ENCODE data around the gene MYO9B. TPM values are rescaled to one million over a fixed set of nuclear protein-coding genes. Genes with fewer than 3 reads are reported as not detected.
A peak's percentile ranks its signal among the peaks of the same experiment; 100 is the strongest.

Gene MYO9B
- total and polyA plus RNA-seq, 2 of the 13 experiments (the other 11 are each of a cell fraction or from before 2014, with no cell fraction given): 18.0 to 18.3 TPM

- DNase-seq (ENCODE audit: low spot score) (no peak), FAIRE-seq (no peak), ATAC-seq (no peak)
- Histone ChIP-seq H2AFZ (ENCODE audit: low read length) (no peak overlapping the region), H3K4me1 (ENCODE audit: insufficient read depth, low read length) (peaks cover 46% of the 10 kb centered on the region), H4K20me1 (ENCODE audit: insufficient read depth, low read length) (peaks cover 17% of the 10 kb centered on the region; the same call in 1 of the 2 replicates), H3K9ac (ENCODE audit: insufficient read depth, low read depth, low read length) (no peak overlapping the region), H3K4me2 (ENCODE audit: low read depth, low read length) (no peak overlapping the region), H3K9me3 (ENCODE audit: low read length) (no peaks in the 10 kb centered on the region), H3K27me3 (ENCODE audit: control insufficient read depth in 1 of 2, insufficient read depth in 2 of 2, low read length in 2 of 2) (no peaks in the 10 kb centered on the region), H3K79me2 (ENCODE audit: insufficient read depth, low read length) (peaks cover 24% of the 10 kb centered on the region), H3K27ac (ENCODE audit: extremely low read length, insufficient read depth, low read length) (no peak overlapping the region), H3K4me3 (replicated peaks in 1 of 3; ENCODE audit: insufficient read depth in 1 of 3, low read depth in 2 of 3, low read length in 3 of 3) (no peak overlapping the region), H3K36me3 (replicated peaks in 1 of 2; ENCODE audit: control insufficient read depth in 1 of 2, insufficient read depth in 2 of 2, low read length in 2 of 2) (peaks cover 18 to 46% of the 10 kb centered on the region in 2 experiments)
- intact Hi-C loops (cut with micrococcal nuclease; ENCODE audit: unreplicated experiment) (no loop called here), in situ Hi-C loops (cut with HindIII; ENCODE audit: extremely low pct_ligation_motif_present, low pct_unique_long_range_greater_than_20kb) (no loop called here)
- TF ChIP-seq RBM22 (optimal IDR thresholded peaks at IDR 0.05; ENCODE audit: low read length): peak; percentile 57
- TF ChIP-seq ZNF576 (CRISPR knock-in tag; IDR thresholded peaks at IDR 0.05): no peak
- TF ChIP-seq ZFP36 (IDR thresholded peaks at IDR 0.05; ENCODE audit: borderline replicate concordance, low read depth, low read length, partially characterized antibody): no peak
- 0 out of 2 replicates have a peak, but pooled peaks have one; percentile 28 for TF ChIP-seq POLR2G (IDR thresholded peaks at IDR 0.05; ENCODE audit: low read depth, low read length)
- TF ChIP-seq THYN1 (CRISPR knock-in tag; IDR thresholded peaks at IDR 0.05; ENCODE audit: borderline replicate concordance, low read depth): no peak
- ChIA-PET POLR2A (interaction anchor here (1.9 to 9.0 kb wide), 2 partner anchors 7 to 21 kb away, joined by 6 to 178 read pairs; partner anchors contain the start of genes OCEL1 and USE1), CTCF (ENCODE audit: low intra/inter-chr PET ratio, low total read pairs) (no interaction called here)
- no TSS peak for BruUV-seq (replicated peaks)
- WGBS (ENCODE audit: low lambda C conversion rate): 95% methylated on average over 27 of the region's 27 CpGs
Observed at GRCh38 chr19:17235971-17236777, 160.6 kb downstream of the MYO9B start.
